Suprapubic skin (tissue), 4 donors: ENCODE results near the gene URB1. TPM values are rescaled to one million over a fixed set of nuclear protein-coding genes. Genes with fewer than 3 reads are reported as not detected.
A peak's percentile ranks its signal among the peaks of the same experiment; 100 is the strongest.

ENCODE experiments used
- DNase-seq, 2 donors: peaks; one replicate each; pipeline ENCODE4 v3.0.0-alpha.2; 2019; ENCODE audit warnings: low spot score in 2 of 2
- H3K27ac ChIP-seq: fragments of 200-600 bp; sonication (generic); one replicate; pipeline ENCODE4 v1.5.1; 2019
- H3K27me3 ChIP-seq: fragments of 200-600 bp; sonication (generic); one replicate; pipeline ENCODE4 v1.5.1; 2019
- H3K36me3 ChIP-seq: fragments of 200-600 bp; sonication (generic); one replicate; pipeline ENCODE4 v1.5.1; 2019
- H3K4me1 ChIP-seq: fragments of 200-600 bp; sonication (generic); one replicate; pipeline ENCODE4 v1.5.1; 2019
- H3K4me3 ChIP-seq: fragments of 200-600 bp; sonication (generic); one replicate; pipeline ENCODE4 v1.5.1; 2019; ENCODE audit warnings: mild to moderate bottlenecking
- H3K9me3 ChIP-seq: fragments of 200-600 bp; sonication (generic); one replicate; pipeline ENCODE4 v1.5.1; 2019
- EP300 ChIP-seq: sonication (generic); formaldehyde crosslinking; IDR thresholded peaks from one replicate; pipeline ENCODE4 v1.6.1; 2017; ENCODE audit warnings: antibody characterized with exemption
- POLR2A ChIP-seq, 2 donors: fragments of 450-650 bp; IDR thresholded peaks; one replicate each; pipeline ENCODE4 v1.6.1; 2017; ENCODE audit warnings: antibody characterized with exemption in 2 of 2, mild to moderate bottlenecking in 2 of 2, moderate library complexity in 2 of 2
- POLR2AphosphoS5 ChIP-seq, 3 donors: sonication (generic); formaldehyde crosslinking; IDR thresholded peaks; one replicate each; pipeline ENCODE4 v1.6.1; 2017; ENCODE audit warnings: antibody characterized with exemption in 3 of 3
- WGBS: methylation state at CpG from one replicate; pipeline ENCODE4 v1.1.5; 2018; 5-methylcytosine and 5-hydroxymethylcytosine counted together
- total RNA-seq, 4 donors: library from RNA; depleted of rRNA; stranded (reverse); fragments of >200 nt; gene quantifications; one replicate each; pipeline ENCODE4 v1.1.0, GENCODE V29; 2016
- TF ChIP-seq, protein P1 (sequence below), 2 donors: fragments of 200-600 bp in 1 of 2; fragments of 450-650 bp in 1 of 2; sonication (generic) in 1 of 2; IDR thresholded peaks; one replicate each; pipeline ENCODE4 v1.5.1; 2016 to 2019; ENCODE audit warnings: antibody characterized with exemption in 2 of 2, mild to moderate bottlenecking in 1 of 2, moderate library complexity in 1 of 2

URB1 gene
- total RNA-seq, 4 donors from 2014 or later, result 23.7 to 49.4 (median 33.0) TPM

GRCh38 chr21:32303385-32303784, 89.4 kb downstream of the URB1 start:
- H3K36me3 ChIP-seq, result peaks cover 6% of the 10 kb centered on the region
- no peak for TF ChIP-seq POLR2A (IDR thresholded peaks at IDR 0.05)
- no peak for TF ChIP-seq POLR2AphosphoS5 (IDR thresholded peaks at IDR 0.05)
- TF ChIP-seq EP300, result no peak
- TF ChIP-seq, protein P1, sequence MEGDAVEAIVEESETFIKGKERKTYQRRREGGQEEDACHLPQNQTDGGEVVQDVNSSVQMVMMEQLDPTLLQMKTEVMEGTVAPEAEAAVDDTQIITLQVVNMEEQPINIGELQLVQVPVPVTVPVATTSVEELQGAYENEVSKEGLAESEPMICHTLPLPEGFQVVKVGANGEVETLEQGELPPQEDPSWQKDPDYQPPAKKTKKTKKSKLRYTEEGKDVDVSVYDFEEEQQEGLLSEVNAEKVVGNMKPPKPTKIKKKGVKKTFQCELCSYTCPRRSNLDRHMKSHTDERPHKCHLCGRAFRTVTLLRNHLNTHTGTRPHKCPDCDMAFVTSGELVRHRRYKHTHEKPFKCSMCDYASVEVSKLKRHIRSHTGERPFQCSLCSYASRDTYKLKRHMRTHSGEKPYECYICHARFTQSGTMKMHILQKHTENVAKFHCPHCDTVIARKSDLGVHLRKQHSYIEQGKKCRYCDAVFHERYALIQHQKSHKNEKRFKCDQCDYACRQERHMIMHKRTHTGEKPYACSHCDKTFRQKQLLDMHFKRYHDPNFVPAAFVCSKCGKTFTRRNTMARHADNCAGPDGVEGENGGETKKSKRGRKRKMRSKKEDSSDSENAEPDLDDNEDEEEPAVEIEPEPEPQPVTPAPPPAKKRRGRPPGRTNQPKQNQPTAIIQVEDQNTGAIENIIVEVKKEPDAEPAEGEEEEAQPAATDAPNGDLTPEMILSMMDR (IDR thresholded peaks at IDR 0.05), result no peak
- WGBS, result 100% methylated on average over 1 of the region's 1 CpG
- no peaks in the 10 kb centered on the region for H3K27me3 ChIP-seq
- H3K9me3 ChIP-seq, result no peaks in the 10 kb centered on the region
- DNase-seq, result peak in 1 of 2 donors; percentile 21
- H3K4me1 ChIP-seq, result no peaks in the 10 kb centered on the region
- H3K27ac ChIP-seq, result no peak overlapping the region
- H3K4me3 ChIP-seq, result no peak overlapping the region

GRCh38 chr21:32302560-32302959, 90.3 kb downstream of the URB1 start:
- Histone ChIP-seq H3K9me3 (no peaks in the 10 kb centered on the region), H3K36me3 (peaks cover 5% of the 10 kb centered on the region), H3K4me1 (no peaks in the 10 kb centered on the region), H3K27me3 (no peaks in the 10 kb centered on the region), H3K27ac (no peak overlapping the region), H3K4me3 (no peak overlapping the region)
- DNase-seq, result peak; percentile 11 to 28
- 96% methylated on average over 6 of the region's 6 CpGs for WGBS
- TF ChIP-seq EP300 (no peak), POLR2A (IDR thresholded peaks at IDR 0.05) (no peak), POLR2AphosphoS5 (IDR thresholded peaks at IDR 0.05) (no peak)
- TF ChIP-seq, protein P1 (IDR thresholded peaks at IDR 0.05), result no peak

DNA sequence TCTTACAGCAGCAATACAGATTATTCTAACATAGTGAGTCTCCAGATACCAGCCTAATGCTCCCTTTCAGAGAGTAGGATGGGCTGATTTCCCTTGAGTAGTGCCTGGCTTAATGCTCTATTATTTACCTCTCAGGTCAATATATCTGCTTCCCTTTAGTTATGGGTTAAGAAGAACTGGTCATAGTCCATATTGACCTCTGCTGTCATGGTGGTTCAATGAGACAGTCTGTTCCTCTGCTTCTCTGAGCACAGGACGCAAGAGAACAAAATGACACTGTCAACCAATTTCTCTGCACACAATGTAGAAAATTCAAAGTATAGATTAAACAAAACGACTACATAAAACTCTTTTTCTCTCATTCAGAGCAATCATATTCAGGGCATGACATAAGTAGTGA, 91.2 kb downstream of the URB1 start:
- DNase-seq, result no peak
- WGBS, result 83% methylated on average over 2 of the region's 2 CpGs
- Histone ChIP-seq H3K9me3 (no peaks in the 10 kb centered on the region), H3K27ac (no peak overlapping the region), H3K27me3 (no peaks in the 10 kb centered on the region), H3K4me1 (no peaks in the 10 kb centered on the region), H3K4me3 (no peak overlapping the region), H3K36me3 (peaks cover 5% of the 10 kb centered on the region)
- TF ChIP-seq POLR2AphosphoS5 (IDR thresholded peaks at IDR 0.05), result no peak
- no peak for TF ChIP-seq POLR2A (IDR thresholded peaks at IDR 0.05)
- TF ChIP-seq, protein P1 (IDR thresholded peaks at IDR 0.05), result no peak
- TF ChIP-seq EP300, result no peak

DNA sequence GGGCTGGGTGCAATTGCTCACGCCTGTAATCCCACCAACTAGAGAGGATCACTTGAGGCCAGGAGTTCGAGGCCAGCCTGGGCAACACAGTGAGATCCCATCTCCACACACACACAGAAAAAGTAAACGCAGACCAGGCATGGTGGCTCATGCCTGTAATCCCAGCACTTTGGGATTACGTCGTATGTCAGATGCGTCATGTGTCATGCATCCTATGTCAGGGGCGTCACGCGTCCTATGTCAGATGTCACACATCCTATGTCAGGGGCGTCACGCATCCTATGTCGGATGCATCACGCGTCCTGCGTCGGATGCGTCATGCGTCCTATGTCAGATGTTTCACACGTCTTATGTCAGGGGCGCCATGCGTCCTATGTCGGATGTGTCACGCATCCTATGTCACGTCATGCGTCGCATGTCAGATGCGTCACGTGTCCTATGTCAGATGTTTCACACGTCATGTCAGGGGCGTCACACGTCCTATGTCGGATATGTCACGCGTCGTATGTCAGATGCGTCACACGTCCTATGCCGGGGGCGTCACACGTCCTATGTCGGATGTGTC, 92.6 kb downstream of the URB1 start:
- TF ChIP-seq, protein P1 (IDR thresholded peaks at IDR 0.05), result no peak
- TF ChIP-seq POLR2AphosphoS5 (IDR thresholded peaks at IDR 0.05) (no peak), POLR2A (IDR thresholded peaks at IDR 0.05) (no peak), EP300 (no peak)
- Histone ChIP-seq H3K4me3 (no peak overlapping the region), H3K27ac (no peak overlapping the region), H3K36me3 (peaks cover 5% of the 10 kb centered on the region), H3K27me3 (no peaks in the 10 kb centered on the region), H3K4me1 (no peaks in the 10 kb centered on the region), H3K9me3 (no peaks in the 10 kb centered on the region)
- 95% methylated on average over 41 of the region's 41 CpGs for WGBS
- DNase-seq, result peak; percentile 40 to 54

GRCh38 chr21:32299695-32300094, 93.1 kb downstream of the URB1 start:
- TF ChIP-seq EP300, result no peak
- Histone ChIP-seq H3K36me3 (peaks cover 5% of the 10 kb centered on the region), H3K27ac (no peak overlapping the region), H3K4me3 (no peak overlapping the region), H3K9me3 (no peaks in the 10 kb centered on the region), H3K4me1 (no peaks in the 10 kb centered on the region), H3K27me3 (no peaks in the 10 kb centered on the region)
- DNase-seq, result peak in 1 of 2 donors; percentile 8
- WGBS, result 87% methylated on average over 6 of the region's 6 CpGs

DNA sequence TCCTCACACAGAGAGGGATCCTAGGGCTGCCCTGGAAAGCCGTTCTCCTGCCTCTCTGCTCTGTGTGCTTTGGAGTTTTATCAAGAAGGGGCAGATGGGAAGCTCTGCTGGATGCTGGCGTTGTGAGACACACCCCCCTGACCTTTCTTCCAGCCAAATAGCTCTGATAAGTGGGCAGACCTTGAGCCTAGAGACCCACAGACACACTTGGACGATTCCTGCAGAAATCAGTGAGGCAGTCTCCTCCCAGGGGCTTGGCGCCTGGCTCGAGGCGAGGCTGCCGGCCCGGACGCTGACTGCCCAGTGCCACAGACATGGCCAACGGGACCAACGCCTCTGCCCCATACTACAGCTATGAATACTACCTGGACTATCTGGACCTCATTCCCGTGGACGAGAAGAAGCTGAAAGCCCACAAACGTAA, 94.1 kb downstream of the URB1 start, which contains the start of gene MRAP:
Gene MRAP, plus strand, starts transcription at position 198 of the 424 bp plus-strand sequence. Its CDS starts 117 bp downstream, at position 315.
- H3K27me3 ChIP-seq, result no peaks in the 10 kb centered on the region
- H3K9me3 ChIP-seq, result no peaks in the 10 kb centered on the region
- 86% methylated on average over 14 of the region's 14 CpGs for WGBS
- TF ChIP-seq EP300, result no peak
- no peak for TF ChIP-seq POLR2AphosphoS5 (IDR thresholded peaks at IDR 0.05)
- TF ChIP-seq, protein P1 (IDR thresholded peaks at IDR 0.05), result no peak
- TF ChIP-seq POLR2A (IDR thresholded peaks at IDR 0.05), result no peak
- H3K27ac ChIP-seq, result no peak within 1 kb of the TSS
- peak; percentile 42 to 48 for DNase-seq
- H3K36me3 ChIP-seq, result peaks cover 5% of the 10 kb centered on the region
- H3K4me3 ChIP-seq, result no peak within 1 kb of the TSS
- no peaks in the 10 kb centered on the region for H3K4me1 ChIP-seq
